ENCODE results near the gene DPP6.

Gene DPP6

GRCh38 chr7:154474903-154475520 lies 422.8 kb downstream of the DPP6 start:
- DNase-seq = no peak

GRCh38 chr7:154475864-154476263 lies 423.7 kb downstream of the DPP6 start:
- no peak for DNase-seq

GRCh38 chr7:154480817-154481216 lies 428.6 kb downstream of the DPP6 start:
- no peak for DNase-seq

GRCh38 chr7:154482863-154483262 lies 430.7 kb downstream of the DPP6 start:
- no peak for DNase-seq

- DNase-seq = no peak
Observed at GRCh38 chr7:154484406-154484805, 432.2 kb downstream of the DPP6 start.

GRCh38 chr7:154484943-154485342 lies 432.7 kb downstream of the DPP6 start:
- no peak for DNase-seq

- DNase-seq = no peak
Observed at GRCh38 chr7:154489897-154490296, 437.7 kb downstream of the DPP6 start.

- no peak for DNase-seq
Observed at GRCh38 chr7:154493594-154493993, 441.4 kb downstream of the DPP6 start.

GRCh38 chr7:154497751-154498150 lies 445.6 kb downstream of the DPP6 start:
- no peak for DNase-seq

GRCh38 chr7:154503962-154504550 lies 451.9 kb downstream of the DPP6 start:
- peak; percentile 75 for DNase-seq

- DNase-seq = no peak
Observed at GRCh38 chr7:154504918-154505317, 452.7 kb downstream of the DPP6 start.

- no peak for DNase-seq
Observed at GRCh38 chr7:154505362-154505761, 453.2 kb downstream of the DPP6 start.

- DNase-seq = no peak
Observed at GRCh38 chr7:154509192-154509591, 457.0 kb downstream of the DPP6 start.

- no peak for DNase-seq
Observed at GRCh38 chr7:154512121-154512833, 460.1 kb downstream of the DPP6 start.

GRCh38 chr7:154517768-154518167 lies 465.6 kb downstream of the DPP6 start:
- no peak for DNase-seq

GRCh38 chr7:154519229-154519628 lies 467.0 kb downstream of the DPP6 start:
- no peak for DNase-seq

- no peak for DNase-seq
Observed at GRCh38 chr7:154530136-154530535, 477.9 kb downstream of the DPP6 start.

GRCh38 chr7:154532771-154533170 lies 480.6 kb downstream of the DPP6 start:
- DNase-seq = no peak

- DNase-seq = no peak
Observed at GRCh38 chr7:154540596-154540995, 488.4 kb downstream of the DPP6 start.

GRCh38 chr7:154541606-154542005 lies 489.4 kb downstream of the DPP6 start:
- peak; percentile 10 for DNase-seq

GRCh38 chr7:154546946-154547587 lies 494.9 kb downstream of the DPP6 start:
- DNase-seq = no peak

- no peak for DNase-seq
Observed at GRCh38 chr7:154553711-154554265, 501.6 kb downstream of the DPP6 start.

- no peak for DNase-seq
Observed at GRCh38 chr7:154559454-154559853, 507.3 kb downstream of the DPP6 start.

GRCh38 chr7:154564676-154565075 lies 512.5 kb downstream of the DPP6 start:
- DNase-seq = no peak

Measured in NCI-H82 (cell line).